Thyroid gland (tissue), 4 donors: Measurements from ENCODE around the gene MAPK4. TPM values are rescaled to one million over a fixed set of nuclear protein-coding genes. Genes with fewer than 3 reads are reported as not detected.
"Not testable (repeated sequence)": the region's sequence is repeated elsewhere in the genome, so short reads cannot be mapped to it uniquely, and the experiment has no call there.

Source experiments
- DNase-seq, 2 donors: peaks; one replicate each; pipeline ENCODE4 v3.0.0-alpha.2; 2019
- H3K27ac ChIP-seq, 3 donors: fragments of 200-600 bp; sonication (generic); 1 replicate in 2 of 3; 2 replicates in 1 of 3; pipeline ENCODE4 v1.5.1; 2016 to 2019; ENCODE audit warnings: mild to moderate bottlenecking in 1 of 3, moderate library complexity in 1 of 3
- H3K27me3 ChIP-seq: fragments of 200-600 bp; sonication (generic); one replicate; pipeline ENCODE4 v1.5.1; 2019
- H3K36me3 ChIP-seq, 2 donors: fragments of 200-600 bp; sonication (generic); one replicate each; pipeline ENCODE4 v1.5.1; 2016 to 2019
- H3K4me1 ChIP-seq, 2 donors: fragments of 200-600 bp; sonication (generic); one replicate each; pipeline ENCODE4 v1.5.1; 2017 to 2019
- H3K4me3 ChIP-seq, 3 donors: fragments of 200-600 bp; sonication (generic); replicated peaks in 1 of 3; 1 replicate in 2 of 3; 2 replicates in 1 of 3; pipeline ENCODE4 v1.5.1; 2016; ENCODE audit warnings: mild to moderate bottlenecking in 1 of 3
- H3K9me3 ChIP-seq: fragments of 200-600 bp; sonication (generic); one replicate; pipeline ENCODE4 v1.5.1; 2017
- POLR2A ChIP-seq, 2 donors: fragments of 450-650 bp; IDR thresholded peaks; one replicate each; pipeline ENCODE4 v1.6.1; 2017; ENCODE audit warnings: antibody characterized with exemption in 2 of 2, mild to moderate bottlenecking in 2 of 2, moderate library complexity in 1 of 2
- WGBS, 2 donors: methylation state at CpG; one replicate each; pipeline ENCODE4 v1.1.5; 2017; 5-methylcytosine and 5-hydroxymethylcytosine counted together
- intact Hi-C: fragments of 100-400 bp; cut with DNase I; formaldehyde crosslinking; loops from one replicate; pipeline ENCODE4 v1.15.1; 2023
- total RNA-seq, 4 donors: library from RNA; depleted of rRNA; stranded (reverse); fragments of >200 nt; gene quantifications; one replicate each; pipeline ENCODE4 v1.2.3, GENCODE V29; 2016
- TF ChIP-seq, protein P1 (sequence below), 6 experiments: fragments of 200-600 bp in 3 of 6; fragments of 450-650 bp in 3 of 6; sonication (generic) in 3 of 6; IDR thresholded peaks; one replicate each; pipeline ENCODE4 v1.5.1; 2016 to 2019; ENCODE audit warnings: antibody characterized with exemption in 6 of 6, mild to moderate bottlenecking in 2 of 6, inconsistent platforms in 1 of 6, moderate library complexity in 1 of 6

The MAPK4 gene
- total RNA-seq, 4 donors from 2014 or later = 3.5 to 17.9 (median 11.4) TPM

DNA sequence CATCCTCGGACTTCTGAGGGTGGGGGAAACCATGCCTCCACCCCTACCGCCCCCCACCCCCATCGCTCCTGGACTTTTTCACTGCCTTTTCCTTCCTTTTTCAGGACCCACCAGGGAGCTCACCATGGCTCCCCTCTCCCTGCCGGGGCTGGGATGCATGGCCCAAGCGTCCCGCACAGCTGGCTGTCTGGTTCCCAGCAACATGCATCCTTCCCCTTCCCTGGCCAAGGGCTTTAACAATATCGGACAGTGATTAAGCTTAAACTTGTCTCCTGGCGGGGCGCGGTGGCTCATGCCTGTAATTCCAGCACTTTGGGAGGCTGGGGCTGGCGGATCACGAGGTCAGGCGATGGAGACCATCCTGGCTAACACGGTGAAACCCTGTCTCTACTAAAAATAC lies 215.8 kb downstream of the MAPK4 start:
- H3K9me3 ChIP-seq = no peaks in the 10 kb centered on the region
- TF ChIP-seq, protein P1, sequence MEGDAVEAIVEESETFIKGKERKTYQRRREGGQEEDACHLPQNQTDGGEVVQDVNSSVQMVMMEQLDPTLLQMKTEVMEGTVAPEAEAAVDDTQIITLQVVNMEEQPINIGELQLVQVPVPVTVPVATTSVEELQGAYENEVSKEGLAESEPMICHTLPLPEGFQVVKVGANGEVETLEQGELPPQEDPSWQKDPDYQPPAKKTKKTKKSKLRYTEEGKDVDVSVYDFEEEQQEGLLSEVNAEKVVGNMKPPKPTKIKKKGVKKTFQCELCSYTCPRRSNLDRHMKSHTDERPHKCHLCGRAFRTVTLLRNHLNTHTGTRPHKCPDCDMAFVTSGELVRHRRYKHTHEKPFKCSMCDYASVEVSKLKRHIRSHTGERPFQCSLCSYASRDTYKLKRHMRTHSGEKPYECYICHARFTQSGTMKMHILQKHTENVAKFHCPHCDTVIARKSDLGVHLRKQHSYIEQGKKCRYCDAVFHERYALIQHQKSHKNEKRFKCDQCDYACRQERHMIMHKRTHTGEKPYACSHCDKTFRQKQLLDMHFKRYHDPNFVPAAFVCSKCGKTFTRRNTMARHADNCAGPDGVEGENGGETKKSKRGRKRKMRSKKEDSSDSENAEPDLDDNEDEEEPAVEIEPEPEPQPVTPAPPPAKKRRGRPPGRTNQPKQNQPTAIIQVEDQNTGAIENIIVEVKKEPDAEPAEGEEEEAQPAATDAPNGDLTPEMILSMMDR (IDR thresholded peaks at IDR 0.05) = no peak
- no peak for TF ChIP-seq POLR2A (IDR thresholded peaks at IDR 0.05)
- intact Hi-C loops = no loop called here
- H3K4me3 ChIP-seq = no peak overlapping the region
- H3K36me3 ChIP-seq = no peaks in the 10 kb centered on the region
- no peak for DNase-seq
- H3K27me3 ChIP-seq = no peaks in the 10 kb centered on the region
- H3K27ac ChIP-seq = no peak overlapping the region
- H3K4me1 ChIP-seq = no peaks in the 10 kb centered on the region
- 92 to 98% methylated on average over 14 of the region's 14 CpGs for WGBS, 2 donors

DNA sequence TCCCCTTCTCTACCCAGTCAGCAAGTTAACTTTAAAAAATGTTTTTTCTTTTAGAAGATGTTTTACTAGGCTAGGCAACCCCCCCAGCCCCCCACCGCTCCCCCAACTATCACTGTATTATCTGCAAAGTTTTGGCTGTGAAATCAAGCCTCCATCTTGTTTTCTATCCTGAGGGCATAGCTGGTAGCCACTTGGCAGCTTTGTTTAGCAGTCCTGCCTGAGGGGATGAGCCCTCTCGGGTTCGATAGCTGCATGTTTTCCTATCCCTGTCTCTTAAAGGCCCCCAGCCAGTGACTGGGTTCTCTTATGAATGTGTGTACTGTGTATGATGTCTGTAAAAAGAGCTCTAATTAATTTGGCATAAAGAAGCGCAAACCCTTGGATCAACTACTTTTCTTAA lies 216.5 kb downstream of the MAPK4 start:
- 78 to 87% methylated on average over 4 of the region's 4 CpGs for WGBS, 2 donors
- Histone ChIP-seq H3K9me3 (no peaks in the 10 kb centered on the region), H3K27me3 (no peaks in the 10 kb centered on the region), H3K4me1 (no peaks in the 10 kb centered on the region), H3K36me3 (no peaks in the 10 kb centered on the region), H3K27ac (no peak overlapping the region), H3K4me3 (no peak overlapping the region)
- DNase-seq = no peak
- TF ChIP-seq, protein P1 (IDR thresholded peaks at IDR 0.05) = no peak
- no peak for TF ChIP-seq POLR2A (IDR thresholded peaks at IDR 0.05)
- intact Hi-C loops = no loop called here

DNA sequence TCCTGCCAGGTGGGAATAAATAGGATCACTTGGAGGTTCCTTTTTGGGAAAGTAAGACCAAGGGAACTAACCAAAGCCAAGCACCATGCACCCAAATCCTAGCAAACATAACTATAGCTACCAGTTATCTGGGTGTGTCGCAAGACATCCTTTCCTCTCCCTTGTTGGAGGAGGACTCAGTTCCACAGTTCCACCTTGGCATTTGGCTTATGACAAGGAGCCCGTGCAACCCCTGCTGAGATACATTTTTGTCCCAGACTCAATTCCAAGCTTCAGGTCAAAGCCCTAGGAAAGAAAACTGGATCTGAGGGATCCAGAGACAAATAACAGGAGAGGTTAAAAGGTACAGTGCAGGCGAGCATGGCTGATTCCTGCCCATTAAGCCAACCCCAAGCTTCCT lies 219.1 kb downstream of the MAPK4 start:
- H3K27me3 ChIP-seq, intact Hi-C loops, H3K4me1 ChIP-seq, H3K27ac ChIP-seq, H3K9me3 ChIP-seq, DNase-seq, H3K36me3 ChIP-seq, H3K4me3 ChIP-seq: not testable (repeated sequence)
- WGBS, 2 donors = 92 to 95% methylated on average over 3 of the region's 3 CpGs

Other genes starting within 250 kb of the MAPK4 start
- gene SKA1, start 185.0 kb upstream of the MAPK4 start, total RNA-seq = under 1 TPM in 1 of 4 donors, not detected in 3; 0.45 TPM